GM10266 (cell line): ENCODE measurements around the gene ASXL2.
"Not testable (repeated sequence)": the region's sequence is repeated elsewhere in the genome, so short reads cannot be mapped to it uniquely, and the experiment has no call there.

Experiments
- DNase-seq: peaks from one replicate; pipeline ENCODE4 v3.0.0; 2012; ENCODE audit errors: extremely low spot score
- CTCF ChIP-seq: IDR thresholded peaks from 2 replicates; pipeline ENCODE4 v1.5.1; 2012; ENCODE audit warnings: mild to moderate bottlenecking, low read depth; ENCODE audit not compliant: control insufficient read depth, insufficient read depth; ENCODE audit errors: missing control alignments

Gene ASXL2

GRCh38 chr2:25853038-25853638, 25.1 kb downstream of the ASXL2 start:
- DNase-seq: no peak
- no peak for TF ChIP-seq CTCF

DNA sequence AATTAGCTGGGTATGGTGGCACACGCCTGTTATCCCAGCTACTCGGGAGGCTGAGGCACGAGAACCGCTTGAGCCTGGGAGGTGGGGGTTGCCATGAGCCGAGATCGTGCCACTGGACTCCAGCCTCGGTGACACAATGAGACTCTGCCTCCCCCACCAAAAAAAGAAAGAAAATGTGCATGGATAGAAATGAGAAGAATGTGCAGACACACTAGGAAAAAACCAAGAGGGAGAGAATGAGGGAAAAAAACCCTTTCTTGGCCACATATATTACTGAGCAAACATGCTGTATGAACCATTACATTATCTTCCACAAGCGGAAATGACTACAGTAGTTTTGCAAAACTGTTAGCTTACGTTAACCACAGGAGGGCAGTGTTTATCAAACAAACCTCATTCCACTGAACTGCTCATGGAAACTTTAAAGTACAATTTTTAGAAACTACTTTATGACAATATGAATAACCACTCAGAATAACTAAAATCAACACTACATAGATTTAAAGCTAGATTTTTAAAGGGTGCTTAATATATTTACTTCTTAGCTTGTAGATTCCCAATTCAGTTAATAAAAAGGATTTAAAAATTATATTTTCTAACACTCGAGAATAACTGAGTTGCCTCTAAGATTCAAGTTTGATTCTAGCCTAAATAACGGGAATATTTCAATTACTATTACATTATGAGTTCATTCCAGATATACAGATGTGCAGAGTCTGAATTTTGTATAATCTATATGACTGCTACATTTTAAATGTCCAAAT, 26.4 kb downstream of the ASXL2 start:
- peak; percentile 75 for TF ChIP-seq CTCF
- DNase-seq: peak; percentile 66

- DNase-seq: not testable (repeated sequence)
These were observed 27.9 kb downstream of the ASXL2 start for GRCh38 chr2:25850400-25850799.

GRCh38 chr2:25849350-25849749, 28.9 kb downstream of the ASXL2 start:
- DNase-seq: not testable (repeated sequence)

GRCh38 chr2:25845843-25846505, 32.3 kb downstream of the ASXL2 start:
- DNase-seq: no peak
- no peak for TF ChIP-seq CTCF

GRCh38 chr2:25844089-25844488, 34.2 kb downstream of the ASXL2 start:
- DNase-seq: no peak

GRCh38 chr2:25842155-25842554, 36.1 kb downstream of the ASXL2 start:
- TF ChIP-seq CTCF: no peak
- no peak for DNase-seq

More at GRCh38 chr2:25844089-25844488, 34.2 kb downstream of the ASXL2 start:
- TF ChIP-seq CTCF: no peak

DNA sequence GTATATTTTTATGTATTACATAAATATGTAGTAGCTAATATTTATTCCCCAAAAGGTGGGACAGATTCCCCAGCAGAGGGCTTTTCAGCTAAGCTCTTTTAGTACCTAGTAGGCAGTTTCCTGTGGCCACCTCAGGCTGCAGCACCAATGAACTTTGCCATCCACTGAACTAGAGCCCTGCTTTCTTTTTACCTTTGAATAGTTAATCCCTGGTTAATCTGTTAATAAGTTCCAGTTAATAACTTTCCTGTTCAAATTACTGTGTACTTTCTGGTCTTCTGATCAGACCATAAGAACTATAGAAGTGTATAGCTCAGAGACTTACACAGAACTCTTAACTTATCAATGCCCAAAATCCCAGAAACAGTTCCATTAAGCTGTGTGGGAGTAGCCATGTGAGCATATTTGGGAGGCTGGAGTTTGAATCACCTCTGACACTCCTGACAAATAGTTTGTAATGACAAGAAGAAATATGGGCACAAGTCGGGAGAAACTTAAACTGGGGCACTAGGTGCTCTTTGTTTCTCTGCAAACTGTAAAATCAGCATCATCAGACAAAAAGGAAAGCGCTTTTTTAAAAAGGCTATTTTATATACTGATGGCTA, 40.0 kb downstream of the ASXL2 start:
- no peak for DNase-seq
- TF ChIP-seq CTCF: no peak
